AG09319 (cell line): ENCODE results near the gene EEF1AKMT3.

ENCODE experiments used
- DNase-seq: peaks from one replicate; pipeline ENCODE4 v3.0.0-alpha.2; 2010; ENCODE audit warnings: low read depth; ENCODE audit errors: extremely low read depth
- TF ChIP-seq, protein P1 (sequence below): IDR thresholded peaks from 2 replicates; pipeline ENCODE4 v1.5.1; 2011; ENCODE audit warnings: low read depth, mild to moderate bottlenecking, inconsistent platforms, low read length, moderate library complexity

The EEF1AKMT3 gene

DNA sequence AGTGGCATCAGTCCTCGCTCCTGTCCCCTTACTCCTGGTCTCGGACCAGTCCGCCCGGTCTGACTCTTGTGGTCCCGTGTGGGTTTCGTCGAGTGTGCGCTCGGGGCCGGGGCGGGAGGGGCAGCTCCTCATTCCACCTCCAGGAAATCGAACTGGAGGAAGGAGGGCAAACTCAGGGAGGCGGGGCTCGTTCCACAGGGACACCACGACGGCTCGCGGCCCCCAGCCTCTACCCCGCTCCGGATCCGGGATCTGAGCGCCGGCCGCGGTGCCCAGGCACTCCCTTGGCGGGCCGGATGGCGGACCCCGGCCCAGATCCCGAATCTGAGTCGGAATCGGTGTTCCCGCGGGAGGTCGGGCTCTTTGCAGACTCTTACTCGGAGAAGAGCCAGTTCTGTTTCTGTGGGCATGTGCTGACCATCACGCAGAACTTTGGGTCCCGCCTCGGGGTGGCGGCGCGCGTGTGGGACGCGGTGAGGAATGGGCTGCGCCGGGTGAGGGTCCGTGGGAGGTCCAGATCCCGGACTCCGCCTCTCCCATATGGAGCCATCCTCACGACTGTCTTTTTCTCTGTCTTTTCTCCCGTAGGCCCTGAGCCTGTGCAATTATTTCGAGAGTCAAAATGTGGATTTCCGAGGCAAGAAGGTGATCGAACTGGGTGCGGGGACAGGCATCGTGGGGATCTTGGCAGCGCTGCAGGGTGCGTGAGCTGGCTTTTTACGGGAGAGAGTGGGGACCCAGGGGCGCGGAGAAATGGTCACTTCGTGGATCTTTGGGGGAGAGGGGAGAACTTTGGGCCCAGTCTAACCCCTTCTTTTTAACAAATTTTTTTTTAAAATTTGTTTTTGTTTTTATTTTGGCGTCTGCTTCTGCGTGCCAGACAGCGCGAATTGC is at the start of gene EEF1AKMT3:
Gene EEF1AKMT3, plus strand, starts transcription at position 186 of the 894 bp plus-strand sequence. Its CDS starts 111 bp downstream, at position 297.
- no peak for DNase-seq
- TF ChIP-seq, protein P1, sequence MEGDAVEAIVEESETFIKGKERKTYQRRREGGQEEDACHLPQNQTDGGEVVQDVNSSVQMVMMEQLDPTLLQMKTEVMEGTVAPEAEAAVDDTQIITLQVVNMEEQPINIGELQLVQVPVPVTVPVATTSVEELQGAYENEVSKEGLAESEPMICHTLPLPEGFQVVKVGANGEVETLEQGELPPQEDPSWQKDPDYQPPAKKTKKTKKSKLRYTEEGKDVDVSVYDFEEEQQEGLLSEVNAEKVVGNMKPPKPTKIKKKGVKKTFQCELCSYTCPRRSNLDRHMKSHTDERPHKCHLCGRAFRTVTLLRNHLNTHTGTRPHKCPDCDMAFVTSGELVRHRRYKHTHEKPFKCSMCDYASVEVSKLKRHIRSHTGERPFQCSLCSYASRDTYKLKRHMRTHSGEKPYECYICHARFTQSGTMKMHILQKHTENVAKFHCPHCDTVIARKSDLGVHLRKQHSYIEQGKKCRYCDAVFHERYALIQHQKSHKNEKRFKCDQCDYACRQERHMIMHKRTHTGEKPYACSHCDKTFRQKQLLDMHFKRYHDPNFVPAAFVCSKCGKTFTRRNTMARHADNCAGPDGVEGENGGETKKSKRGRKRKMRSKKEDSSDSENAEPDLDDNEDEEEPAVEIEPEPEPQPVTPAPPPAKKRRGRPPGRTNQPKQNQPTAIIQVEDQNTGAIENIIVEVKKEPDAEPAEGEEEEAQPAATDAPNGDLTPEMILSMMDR, result no peak

DNA sequence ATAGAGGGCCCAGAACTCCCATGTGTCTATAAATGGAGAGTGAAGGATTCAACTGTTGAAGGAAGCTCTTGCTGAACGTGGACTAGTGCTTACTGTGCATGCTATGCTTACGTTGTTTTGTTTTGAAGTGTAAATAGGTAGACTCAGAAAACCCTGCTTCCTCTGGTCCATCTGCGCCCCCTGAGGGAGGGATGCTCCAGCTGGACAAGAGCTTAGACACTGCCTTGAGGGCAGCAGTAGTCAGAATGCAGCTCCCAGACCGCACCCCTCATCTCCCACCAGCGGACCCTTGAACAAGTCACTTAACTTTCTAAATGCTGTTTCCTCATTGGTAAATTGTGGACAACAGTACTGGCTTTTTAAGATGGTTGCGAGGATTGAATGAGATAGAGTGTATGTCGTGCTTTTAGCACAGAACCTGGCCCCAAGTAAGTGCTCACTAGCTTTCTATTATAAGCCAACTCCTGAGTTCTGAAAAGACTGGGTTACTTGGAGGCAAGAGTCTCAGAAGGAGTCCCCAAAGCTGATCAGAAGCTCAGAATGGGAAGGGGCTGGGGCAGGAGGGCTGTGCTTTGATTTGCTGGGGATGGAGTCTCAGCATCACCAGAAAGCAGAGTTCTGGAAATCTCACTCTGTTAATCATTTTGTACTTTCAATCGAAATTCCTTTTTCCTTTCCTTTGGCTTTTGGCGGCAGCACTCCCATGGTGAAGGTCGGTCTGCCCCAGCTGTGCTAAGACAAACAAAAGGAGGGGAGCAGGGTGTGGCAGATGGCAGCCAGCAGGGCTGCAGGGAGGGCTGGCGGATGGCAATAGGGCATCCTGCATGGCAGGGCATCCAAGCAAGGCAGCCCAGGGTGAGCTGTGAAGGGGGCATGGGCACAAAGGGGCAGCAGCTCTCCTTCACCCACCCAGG is 49.4 kb upstream of the EEF1AKMT3 start:
- TF ChIP-seq, protein P1, result no peak
- DNase-seq, result no peak

DNA sequence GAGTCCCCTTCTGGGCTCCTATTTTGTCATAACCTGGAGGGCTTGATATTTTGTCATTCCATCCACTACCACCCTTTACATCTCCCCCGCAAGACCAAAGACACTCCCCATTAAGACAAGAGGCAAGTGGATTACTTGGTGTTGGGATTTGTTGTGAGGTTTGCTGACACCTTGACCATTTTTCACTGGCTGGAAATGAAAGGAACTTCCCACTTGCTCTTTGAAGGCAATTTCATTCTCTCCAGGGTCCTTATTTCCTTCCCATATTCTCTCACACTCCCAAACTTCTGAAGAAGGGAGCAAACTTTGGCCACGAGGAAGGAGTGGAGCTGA is 48.8 kb upstream of the EEF1AKMT3 start:
- no peak for DNase-seq
- TF ChIP-seq, protein P1, result no peak

DNA sequence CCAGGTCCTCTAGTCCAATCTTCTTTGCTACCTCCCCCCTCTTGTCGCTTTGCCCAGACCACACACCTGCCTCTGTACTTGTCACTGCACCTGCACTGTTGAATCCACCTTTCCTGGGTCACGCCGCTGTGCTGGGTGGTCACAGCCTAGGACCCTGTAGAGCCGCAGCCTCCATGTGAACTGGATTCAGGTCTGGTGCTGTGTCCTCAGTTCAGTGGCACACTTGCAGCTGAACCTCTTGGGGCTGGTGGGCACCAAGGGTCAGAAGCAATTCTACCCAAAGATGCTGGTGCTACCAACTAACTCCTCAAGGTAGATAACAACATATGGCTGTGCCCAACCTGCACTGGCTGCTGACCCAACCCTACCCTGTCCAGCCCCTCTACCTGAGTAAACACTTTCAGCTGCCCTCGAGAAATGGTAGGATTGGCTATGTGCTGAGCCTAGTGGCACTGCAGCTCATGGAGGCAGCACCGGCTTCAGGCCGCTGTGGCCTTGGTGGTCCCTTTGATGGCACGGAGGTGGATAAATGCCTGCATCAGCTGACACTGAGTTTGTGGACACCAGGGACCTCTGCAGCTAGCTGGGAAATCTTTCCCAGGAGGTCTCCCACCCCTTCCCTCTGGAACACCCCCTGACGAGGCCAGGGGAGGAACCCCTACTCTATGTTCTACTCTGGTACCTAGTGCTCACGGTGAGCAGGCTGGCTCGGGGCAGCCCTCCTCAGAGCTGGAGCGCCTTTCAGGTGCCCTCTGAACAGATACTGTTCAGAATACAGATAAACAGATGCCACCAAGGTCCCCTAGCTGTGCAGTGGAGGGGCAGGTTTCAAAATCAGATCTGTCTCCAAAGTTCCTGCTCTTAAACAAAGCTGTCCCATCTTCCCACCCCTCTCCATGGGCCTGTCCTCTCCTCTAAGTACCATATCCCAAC is 48.1 kb upstream of the EEF1AKMT3 start:
- TF ChIP-seq, protein P1, result no peak
- DNase-seq, result no peak

DNA sequence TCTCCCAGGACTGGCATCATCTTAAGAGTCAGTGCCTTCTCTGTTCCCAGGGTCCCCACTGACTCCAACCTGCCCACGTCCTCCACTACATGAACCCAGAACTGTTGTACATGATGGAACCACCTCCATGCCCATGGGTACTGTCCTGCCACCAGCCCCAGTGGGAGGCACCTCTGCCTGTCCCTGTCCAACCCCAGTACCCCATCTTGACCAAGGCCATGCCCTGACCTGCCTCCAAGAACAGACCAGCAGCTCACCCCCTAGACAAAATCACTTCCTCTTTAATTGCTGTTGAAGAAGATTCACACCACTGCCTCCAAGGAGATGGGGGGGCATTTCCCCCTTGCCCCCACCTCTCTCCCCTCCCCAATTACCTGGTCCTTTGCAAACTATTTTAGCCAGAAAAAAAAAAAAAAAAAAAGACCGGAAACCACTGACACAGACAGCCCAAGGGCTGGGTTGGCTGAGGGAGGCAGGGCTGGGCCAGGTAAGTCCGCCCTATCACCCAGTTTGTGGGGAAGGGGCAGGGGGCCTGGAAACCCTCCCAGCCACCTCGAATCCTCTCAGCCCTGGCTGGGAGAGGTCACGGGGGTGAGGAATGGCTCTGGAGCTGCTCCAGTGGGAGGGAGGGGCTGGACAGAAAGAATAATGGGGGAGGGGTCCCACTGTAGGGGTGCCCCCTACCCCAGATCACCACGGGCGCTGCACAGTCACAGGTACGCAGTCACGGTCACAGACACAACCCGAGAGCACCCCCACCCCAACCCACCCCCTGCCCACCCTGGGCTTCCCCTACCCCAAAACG is 47.3 kb upstream of the EEF1AKMT3 start:
- TF ChIP-seq, protein P1, result no peak
- no peak for DNase-seq

DNA sequence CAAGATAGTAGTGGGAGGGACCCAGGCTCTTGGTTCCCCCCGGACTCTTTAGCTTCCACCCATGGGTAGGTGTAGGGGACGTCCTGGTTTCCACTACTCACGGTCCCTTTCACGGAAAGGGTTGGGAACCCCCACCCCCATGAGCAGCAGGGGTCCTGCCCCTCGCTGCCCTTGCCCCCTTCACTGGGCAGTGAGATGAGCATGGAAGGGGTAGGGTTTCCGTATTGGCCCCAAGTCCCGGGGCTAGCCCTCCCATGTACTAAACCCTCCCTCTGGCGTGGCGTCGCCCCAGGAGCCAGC is 46.6 kb upstream of the EEF1AKMT3 start:
- TF ChIP-seq, protein P1, result no peak
- no peak for DNase-seq
